Activated naive CD8-positive, alpha-beta T cell treated with anti-CD3 and anti-CD28 coated beads, Interleukin-2, amount 50 U/mL, for 24 hours (primary cell): ENCODE measurements around the gene PRR13.
A peak's percentile ranks its signal among the peaks of the same experiment; 100 is the strongest.
"Not testable (repeated sequence)": the region's sequence is repeated elsewhere in the genome, so short reads cannot be mapped to it uniquely, and the experiment has no call there.

ENCODE experiments used
- ATAC-seq: fragments of 150-1000 bp; cut with Tn5 transposase; one replicate; pipeline ENCODE4 v1.10.0; 2021
- DNase-seq: peaks from one replicate; pipeline ENCODE4 v3.0.0; 2021
- H3K27ac Mint-ChIP-seq: one replicate; pipeline ENCODE4 v1.8.0; 2021; ENCODE audit warnings: mild to moderate bottlenecking, mixed read lengths
- H3K27me3 Mint-ChIP-seq: one replicate; pipeline ENCODE4 v1.8.0; 2021; ENCODE audit warnings: mixed read lengths
- H3K36me3 Mint-ChIP-seq: one replicate; pipeline ENCODE4 v1.8.0; 2021; ENCODE audit warnings: low read depth, mixed read lengths
- H3K4me1 Mint-ChIP-seq: one replicate; pipeline ENCODE4 v1.8.0; 2021; ENCODE audit warnings: mixed read lengths
- H3K4me3 Mint-ChIP-seq: one replicate; pipeline ENCODE4 v1.8.0; 2021; ENCODE audit warnings: mild to moderate bottlenecking, moderate library complexity, mixed read lengths
- H3K9me3 Mint-ChIP-seq: one replicate; pipeline ENCODE4 v1.8.0; 2021; ENCODE audit warnings: mixed read lengths

Gene PRR13

DNA sequence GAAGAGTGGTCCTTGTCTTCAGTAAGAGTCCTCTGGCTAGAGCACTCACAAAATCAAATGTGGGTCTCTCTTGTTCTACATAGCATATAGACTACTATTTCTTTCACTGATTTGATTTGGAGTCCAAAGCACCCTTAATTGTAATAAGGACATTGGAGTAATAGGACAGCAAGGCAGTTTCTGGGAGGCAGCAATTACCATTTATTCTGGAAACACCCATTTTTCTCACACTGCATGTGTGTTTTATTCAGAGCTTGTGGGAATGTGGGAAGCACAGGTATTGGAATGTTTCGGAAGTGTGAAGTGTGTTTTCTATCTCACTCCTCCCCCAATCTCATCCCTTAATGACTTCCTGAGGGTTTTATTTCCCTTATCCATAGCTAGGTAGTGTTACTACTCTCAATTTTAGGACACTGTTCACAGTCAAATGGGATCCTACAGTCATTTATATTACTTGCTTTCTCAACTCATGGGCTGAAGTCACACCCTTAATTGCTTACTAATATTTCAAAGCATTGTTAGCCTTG is 30.6 kb downstream of the PRR13 start:
- Mint-ChIP-seq H3K36me3 (peaks cover 83% of the 10 kb centered on the region), H3K4me3 (no peak overlapping the region), H3K4me1 (peaks cover 51% of the 10 kb centered on the region), H3K27ac (peak overlapping the region; percentile 21), H3K9me3 (no peaks in the 10 kb centered on the region), H3K27me3 (no peaks in the 10 kb centered on the region)
- no peak for DNase-seq
- ATAC-seq: no peak

DNA sequence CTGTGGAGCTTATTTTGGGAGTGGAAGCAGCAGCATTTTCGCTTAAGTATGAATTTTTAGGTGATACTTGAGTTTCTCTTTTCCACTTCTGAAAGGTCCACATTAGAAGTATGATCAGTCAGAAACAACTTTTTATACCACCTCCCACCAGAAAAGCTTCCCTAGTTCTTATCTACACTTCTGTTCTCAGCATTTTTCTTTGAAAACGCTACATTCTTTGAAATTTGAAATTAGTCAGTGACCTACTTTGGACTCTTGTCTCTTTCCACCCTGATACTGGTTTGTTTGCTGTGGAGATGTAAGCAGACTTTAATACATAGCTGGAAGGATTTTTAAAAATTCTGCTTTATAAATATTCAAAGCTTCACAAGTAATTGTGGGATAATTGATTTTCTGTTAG is 32.5 kb downstream of the PRR13 start:
- peak overlapping the region; percentile 85 for H3K27ac Mint-ChIP-seq
- no peaks in the 10 kb centered on the region for H3K9me3 Mint-ChIP-seq
- H3K4me1 Mint-ChIP-seq: peaks cover 52% of the 10 kb centered on the region
- no peak overlapping the region for H3K4me3 Mint-ChIP-seq
- no peak for DNase-seq
- H3K27me3 Mint-ChIP-seq: no peaks in the 10 kb centered on the region
- ATAC-seq: no peak
- H3K36me3 Mint-ChIP-seq: peaks cover 81% of the 10 kb centered on the region

DNA sequence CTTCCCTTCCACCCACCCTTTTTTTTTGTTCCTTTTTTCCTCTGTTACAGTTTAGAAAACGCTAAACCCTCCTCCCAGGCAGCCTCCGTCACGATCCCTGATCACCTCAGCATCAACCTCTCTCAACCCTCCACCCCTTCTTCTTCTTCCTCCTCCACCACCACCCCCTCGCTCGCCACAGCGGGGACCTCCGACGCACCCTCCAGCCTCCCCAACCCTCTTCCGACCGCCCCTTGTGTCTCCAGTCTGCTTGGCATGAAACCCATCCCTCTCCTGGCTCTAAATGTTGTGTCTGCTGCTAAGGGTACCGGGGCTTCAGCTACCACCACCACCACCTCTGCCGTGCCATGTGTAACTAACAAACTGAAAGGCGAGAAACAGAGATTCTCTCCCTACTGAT is 33.3 kb downstream of the PRR13 start:
- H3K4me3 Mint-ChIP-seq: no peak overlapping the region
- no peak for DNase-seq
- peaks cover 84% of the 10 kb centered on the region for H3K36me3 Mint-ChIP-seq
- ATAC-seq: no peak
- H3K27ac Mint-ChIP-seq: peak overlapping the region; percentile 85
- H3K9me3 Mint-ChIP-seq: no peaks in the 10 kb centered on the region
- no peaks in the 10 kb centered on the region for H3K27me3 Mint-ChIP-seq
- peaks cover 52% of the 10 kb centered on the region for H3K4me1 Mint-ChIP-seq

DNA sequence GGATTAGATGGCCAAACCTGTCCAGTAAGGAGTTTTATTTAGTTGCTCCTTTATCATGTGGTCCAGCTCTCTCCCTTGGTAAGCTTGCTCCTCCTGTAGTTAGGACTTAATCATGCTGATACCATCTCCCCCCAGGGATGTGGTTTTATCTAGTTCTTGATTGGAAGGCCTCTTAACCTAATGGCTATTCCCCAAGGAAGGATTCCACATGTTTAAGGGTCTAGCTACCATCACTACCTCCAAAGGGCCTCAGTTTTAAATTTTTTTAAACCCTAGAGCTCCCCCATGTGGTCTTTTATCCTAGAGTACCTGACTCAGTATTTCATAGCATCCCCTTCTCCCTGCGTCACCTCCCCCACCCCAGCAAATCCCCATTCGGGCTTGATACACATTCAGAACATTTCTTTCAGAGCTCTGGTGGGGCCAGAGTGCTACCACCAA is 35.3 kb downstream of the PRR13 start:
- Mint-ChIP-seq H3K27ac (peak overlapping the region; percentile 59), H3K4me3 (no peak overlapping the region), H3K4me1 (peaks cover 42% of the 10 kb centered on the region), H3K36me3 (peaks cover 79% of the 10 kb centered on the region), H3K9me3 (no peaks in the 10 kb centered on the region), H3K27me3 (no peaks in the 10 kb centered on the region)
- DNase-seq (no peak), ATAC-seq (no peak)

DNA sequence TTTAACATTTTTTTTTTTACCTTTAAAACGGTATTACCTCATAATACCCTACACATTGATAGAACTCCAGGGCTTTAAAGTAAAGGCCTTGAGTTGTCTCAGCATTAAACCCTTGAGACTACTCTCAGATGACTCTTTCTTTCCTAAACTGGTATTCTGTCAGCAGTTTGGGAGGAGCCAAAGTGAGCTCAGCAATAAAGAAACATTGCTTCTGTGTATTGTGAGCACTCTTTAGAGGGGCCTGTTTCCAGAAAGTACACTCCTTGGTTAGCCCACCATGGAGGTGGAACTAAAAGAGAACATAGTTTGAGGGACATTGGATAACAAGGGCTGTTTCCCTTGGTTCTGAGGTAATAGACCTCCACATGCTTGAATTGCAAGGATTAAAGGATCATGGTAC is 37.3 kb downstream of the PRR13 start:
- DNase-seq (no peak), ATAC-seq (peak; percentile 16)
- no peaks in the 10 kb centered on the region for H3K9me3 Mint-ChIP-seq
- H3K27me3 Mint-ChIP-seq: no peaks in the 10 kb centered on the region
- peaks cover 26% of the 10 kb centered on the region for H3K4me1 Mint-ChIP-seq
- H3K36me3 Mint-ChIP-seq: peaks cover 69% of the 10 kb centered on the region
- peak overlapping the region; percentile 23 for H3K27ac Mint-ChIP-seq
- no peak overlapping the region for H3K4me3 Mint-ChIP-seq

GRCh38 chr12:53479331-53479730 is 37.8 kb downstream of the PRR13 start:
- Mint-ChIP-seq H3K36me3 (peaks cover 64% of the 10 kb centered on the region), H3K4me3 (no peak overlapping the region), H3K9me3 (no peaks in the 10 kb centered on the region), H3K27ac (peak overlapping the region; percentile 23), H3K4me1 (peaks cover 22% of the 10 kb centered on the region), H3K27me3 (no peaks in the 10 kb centered on the region)
- ATAC-seq: no peak
- DNase-seq: no peak

DNA sequence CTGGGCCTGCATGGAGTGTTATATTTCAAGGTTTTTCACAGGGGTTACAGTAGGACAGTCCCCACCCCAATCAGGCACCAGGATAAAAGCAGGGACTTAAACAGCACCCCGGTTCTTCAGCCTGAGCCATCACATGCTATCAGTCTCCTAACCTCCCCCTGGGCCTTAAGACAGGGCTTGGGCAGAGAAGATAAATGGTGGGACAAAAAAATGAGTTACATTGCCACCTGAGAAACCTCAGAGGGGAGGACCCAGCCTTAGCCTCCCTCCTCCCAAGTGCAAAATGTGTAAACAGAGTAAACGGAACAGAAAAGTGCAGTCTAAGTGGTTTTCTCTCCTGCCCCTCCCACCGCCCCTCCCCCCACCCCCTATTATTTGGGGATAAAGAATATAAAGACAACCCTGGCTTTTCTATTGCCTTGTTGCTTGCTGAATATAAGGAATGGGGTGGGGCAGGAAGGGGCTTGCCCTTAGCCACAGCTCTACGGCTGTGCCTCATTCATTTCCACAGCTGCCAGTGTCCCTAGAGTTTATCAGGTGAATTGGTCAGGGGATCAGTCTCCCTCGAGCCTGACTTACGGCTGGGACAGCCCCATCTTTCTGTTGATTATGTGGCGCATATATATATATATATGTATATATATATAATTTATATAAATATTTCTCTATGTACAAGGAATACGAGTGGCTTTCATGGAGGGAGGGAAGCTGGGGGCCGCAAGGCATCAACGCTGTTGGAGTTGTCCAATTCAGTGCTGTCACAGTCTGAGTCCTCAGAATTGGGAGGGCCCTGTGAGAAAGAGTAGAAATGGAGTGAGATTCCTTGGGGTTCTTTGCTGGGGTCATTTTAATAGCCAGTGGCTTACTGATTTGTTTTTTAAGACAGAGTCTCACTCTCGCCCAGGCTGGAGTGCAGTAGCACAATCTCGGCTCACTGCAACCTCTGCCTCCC is 39.2 kb downstream of the PRR13 start:
- peak overlapping the region; percentile 49 for H3K27ac Mint-ChIP-seq
- no peak for DNase-seq
- no peak for ATAC-seq
- H3K36me3 Mint-ChIP-seq: peaks cover 55% of the 10 kb centered on the region
- H3K4me3 Mint-ChIP-seq: no peak overlapping the region
- peaks cover 13% of the 10 kb centered on the region for H3K4me1 Mint-ChIP-seq
- no peaks in the 10 kb centered on the region for H3K9me3 Mint-ChIP-seq
- no peaks in the 10 kb centered on the region for H3K27me3 Mint-ChIP-seq

DNA sequence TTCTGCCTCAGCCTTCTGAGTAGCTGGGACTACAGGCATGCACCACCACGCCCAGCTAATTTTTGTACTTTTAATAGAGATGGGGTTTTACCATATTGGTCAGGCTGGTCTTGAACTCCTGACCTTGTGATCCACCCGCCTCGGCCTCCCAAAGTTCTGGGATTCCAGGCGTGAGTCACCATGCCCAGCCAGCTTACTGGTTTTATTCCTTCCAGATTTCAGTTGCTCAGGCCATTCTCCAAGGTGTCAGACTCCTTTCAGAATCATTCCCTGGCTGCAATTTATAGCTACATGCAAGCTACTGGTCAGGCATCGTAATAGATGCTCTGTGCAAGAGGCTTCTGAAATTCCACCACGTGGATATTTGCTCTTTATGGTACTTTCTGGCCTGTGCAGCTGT is 39.9 kb downstream of the PRR13 start:
- H3K4me1 Mint-ChIP-seq, DNase-seq, H3K4me3 Mint-ChIP-seq, H3K9me3 Mint-ChIP-seq, H3K27me3 Mint-ChIP-seq, ATAC-seq: not testable (repeated sequence)
- Mint-ChIP-seq H3K36me3 (peaks cover 48% of the 10 kb centered on the region), H3K27ac (peak overlapping the region; percentile 49)

DNA sequence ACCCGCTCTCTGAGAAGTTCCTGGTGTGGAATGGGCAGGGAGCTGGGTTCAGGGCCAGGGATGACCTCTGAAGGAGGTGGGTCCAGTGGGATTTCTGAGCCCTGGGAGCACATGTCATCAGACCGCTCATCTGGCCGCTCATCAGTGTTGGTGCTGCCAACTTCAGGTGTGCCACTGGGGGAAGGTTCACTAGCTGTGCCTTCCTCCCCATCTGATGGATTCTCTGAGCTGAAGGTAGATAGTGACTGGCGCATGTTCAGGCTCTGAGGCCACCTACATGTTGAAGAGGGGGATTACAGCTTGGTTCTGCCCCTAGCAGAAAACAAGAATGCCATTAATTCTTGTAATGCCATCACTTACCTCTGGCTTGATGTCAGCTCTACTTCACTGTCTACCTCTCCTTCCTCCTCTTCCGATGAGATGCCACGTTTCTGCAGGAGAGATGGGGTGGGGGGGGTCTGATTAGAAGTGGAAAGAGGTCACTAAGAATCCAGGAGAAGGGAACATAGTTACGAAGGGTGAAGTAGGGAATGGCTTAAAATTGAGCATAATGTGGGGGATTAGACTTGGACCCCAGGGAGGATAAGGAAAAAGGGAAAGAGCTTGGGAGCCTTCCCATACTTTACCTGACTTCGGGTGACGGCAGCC is 40.5 kb downstream of the PRR13 start:
- ATAC-seq (peak; percentile 21), DNase-seq (no peak)
- Mint-ChIP-seq H3K36me3 (peaks cover 44% of the 10 kb centered on the region), H3K27me3 (no peaks in the 10 kb centered on the region), H3K4me3 (no peak overlapping the region), H3K9me3 (no peaks in the 10 kb centered on the region), H3K4me1 (peaks cover 7% of the 10 kb centered on the region), H3K27ac (no peak overlapping the region)

DNA sequence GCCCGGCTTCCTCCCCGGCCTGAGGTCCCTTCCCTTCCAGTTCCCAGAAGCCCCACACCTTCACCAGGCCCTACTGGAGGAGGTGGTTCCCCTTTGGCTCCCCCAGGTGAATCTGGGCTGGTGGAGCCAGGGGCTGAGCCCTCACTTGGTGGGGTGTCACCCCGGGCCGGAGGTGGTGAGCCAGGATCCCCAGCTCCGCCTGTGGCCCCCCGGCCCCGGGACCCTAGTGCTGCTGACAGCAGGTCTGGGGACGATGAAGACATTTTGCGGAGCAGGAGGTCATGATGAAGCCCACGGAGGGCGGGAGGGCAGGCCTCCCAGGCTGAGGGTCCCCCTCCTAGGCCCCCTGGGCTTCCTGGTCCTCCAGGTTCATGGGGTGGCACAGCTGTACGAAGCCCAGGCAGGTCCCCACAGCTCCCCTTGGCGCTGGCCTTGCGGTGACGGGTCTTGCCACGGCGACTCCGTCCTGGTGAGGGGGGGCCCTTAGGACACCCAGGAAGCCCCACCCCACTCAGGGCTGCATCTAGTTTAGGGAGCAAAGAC is 41.2 kb downstream of the PRR13 start:
- Mint-ChIP-seq H3K9me3 (no peaks in the 10 kb centered on the region), H3K27me3 (no peaks in the 10 kb centered on the region), H3K36me3 (peaks cover 40% of the 10 kb centered on the region), H3K27ac (no peak overlapping the region), H3K4me3 (no peak overlapping the region), H3K4me1 (peaks cover 4% of the 10 kb centered on the region)
- DNase-seq (no peak), ATAC-seq (peak; percentile 5)

DNA sequence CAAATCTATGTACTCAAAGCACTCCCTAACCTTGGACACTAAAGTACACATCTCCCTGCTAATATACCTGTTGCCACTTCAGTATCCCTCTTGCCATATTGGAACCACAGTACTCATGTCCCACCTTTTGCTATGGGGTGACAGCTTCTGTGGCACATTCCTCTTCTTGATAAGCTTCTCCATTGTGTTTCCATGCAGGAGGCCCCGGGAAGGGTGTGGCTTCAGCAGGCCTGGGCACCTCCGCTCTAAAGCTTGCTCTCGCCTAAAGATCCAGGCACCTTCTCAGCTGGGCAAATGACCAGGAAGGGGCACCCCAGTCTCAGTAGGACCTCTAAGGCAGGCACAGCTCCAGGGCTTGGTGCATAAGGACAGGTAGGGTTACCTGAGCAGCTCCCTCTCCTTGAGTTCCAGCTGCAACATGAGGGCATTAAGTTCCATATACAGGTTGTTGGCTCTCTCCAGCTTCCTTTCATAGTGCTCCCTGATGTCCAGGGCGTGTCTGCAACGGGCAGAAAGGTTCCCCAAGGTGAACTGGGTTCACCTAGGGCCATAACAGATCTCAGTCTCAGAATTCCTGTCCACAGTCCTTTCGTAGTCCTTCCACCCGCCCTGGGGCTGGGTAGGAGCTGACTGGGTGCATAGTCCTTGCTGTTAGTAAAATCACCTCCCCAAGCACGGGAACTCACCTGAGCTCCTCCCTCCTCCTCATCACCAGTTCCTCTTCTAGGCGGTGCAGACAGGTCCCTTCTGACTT is 41.9 kb downstream of the PRR13 start:
- H3K9me3 Mint-ChIP-seq: no peaks in the 10 kb centered on the region
- DNase-seq (no peak), ATAC-seq (peak; percentile 1)
- peaks cover 34% of the 10 kb centered on the region for H3K36me3 Mint-ChIP-seq
- peaks cover 4% of the 10 kb centered on the region for H3K4me1 Mint-ChIP-seq
- H3K27ac Mint-ChIP-seq: no peak overlapping the region
- no peak overlapping the region for H3K4me3 Mint-ChIP-seq
- H3K27me3 Mint-ChIP-seq: no peaks in the 10 kb centered on the region

GRCh38 chr12:53483979-53484377 is 42.4 kb downstream of the PRR13 start:
- Mint-ChIP-seq H3K36me3 (peaks cover 29% of the 10 kb centered on the region), H3K4me3 (no peak overlapping the region), H3K27ac (peak overlapping the region; percentile 4), H3K9me3 (no peaks in the 10 kb centered on the region), H3K27me3 (no peaks in the 10 kb centered on the region), H3K4me1 (peaks cover 2% of the 10 kb centered on the region)
- ATAC-seq: peak; percentile 16
- no peak for DNase-seq

GRCh38 chr12:53484686-53485575 is 43.4 kb downstream of the PRR13 start:
- DNase-seq: no peak
- no peak overlapping the region for H3K4me3 Mint-ChIP-seq

More at GRCh38 chr12:53484686-53485575, 43.4 kb downstream of the PRR13 start:
- peaks cover 2% of the 10 kb centered on the region for H3K4me1 Mint-ChIP-seq
- H3K9me3 Mint-ChIP-seq: no peaks in the 10 kb centered on the region
- peaks cover 19% of the 10 kb centered on the region for H3K36me3 Mint-ChIP-seq
- H3K27me3 Mint-ChIP-seq: no peaks in the 10 kb centered on the region
- H3K27ac Mint-ChIP-seq: peak overlapping the region; percentile 4
- ATAC-seq: no peak
